Ovary (tissue), 9 donors: ENCODE measurements around the gene RAB3B. TPM values are rescaled to one million over a fixed set of nuclear protein-coding genes. Genes with fewer than 3 reads are reported as not detected.

Experiments used
- DNase-seq, 5 donors: peaks; one replicate each; pipeline ENCODE4 v3.0.0-alpha.2; 2019 to 2020
- H3K27ac ChIP-seq, 2 donors: fragments of 200-600 bp; one replicate each; pipeline versions ENCODE4 v1.5.1 to v1.8.0; 2019 to 2022
- H3K27me3 ChIP-seq: fragments of 200-600 bp; one replicate; pipeline ENCODE4 v1.8.0; 2022
- H3K36me3 ChIP-seq: fragments of 200-600 bp; sonication (generic); one replicate; pipeline ENCODE4 v1.5.1; 2019
- H3K4me1 ChIP-seq: one replicate; pipeline ENCODE4 v1.8.1; 2013; ENCODE audit warnings: mild to moderate bottlenecking, moderate library complexity; ENCODE audit not compliant: insufficient read depth
- H3K4me3 ChIP-seq: fragments of 200-600 bp; sonication (generic); one replicate; pipeline ENCODE4 v1.5.1; 2017
- H3K9me3 ChIP-seq, 2 donors: fragments of 200-600 bp in 1 of 2; sonication (generic) in 1 of 2; one replicate each; pipeline versions ENCODE4 v1.5.1 to v1.8.1; 2013 to 2019; ENCODE audit warnings: mild to moderate bottlenecking in 1 of 2, moderate library complexity in 1 of 2
- CTCF ChIP-seq, 3 donors: fragments of 450-650 bp in 2 of 3; fragments of 200-600 bp in 1 of 3; IDR thresholded peaks; one replicate each; pipeline versions ENCODE4 v1.5.1 to v1.8.0; 2016 to 2022; ENCODE audit warnings: antibody characterized with exemption in 3 of 3, mild to moderate bottlenecking in 1 of 3
- EP300 ChIP-seq: sonication (generic); formaldehyde crosslinking; IDR thresholded peaks from one replicate; pipeline ENCODE4 v1.6.1; 2017; ENCODE audit warnings: antibody characterized with exemption
- POLR2A ChIP-seq: fragments of 450-650 bp; IDR thresholded peaks from one replicate; pipeline ENCODE4 v1.6.1; 2017; ENCODE audit warnings: antibody characterized with exemption, mild to moderate bottlenecking, moderate library complexity
- WGBS, 3 donors: extraction: QIAGEN DNeasy Blood & Tissue Kit in 1 of 3; methylation state at CpG; one replicate each; pipeline versions ENCODE4 v1.1.5 to v1.1.7; 2013 to 2017; 5-methylcytosine and 5-hydroxymethylcytosine counted together
- intact Hi-C, 4 donors: fragments of 100-400 bp; cut with DNase I; formaldehyde crosslinking; loops; one replicate each; pipeline versions ENCODE4 v1.11.0 to v1.15.1; 2022 to 2023
- polyA plus RNA-seq, 2 donors: library from polyadenylated mRNA; stranded (reverse); fragments of 200-250 nt in 1 of 2; fragments of 350-450 nt in 1 of 2; fragmentation: Illumina TruSeq in 1 of 2; extraction: RNeasy Lipid Tissue Mini Kit (QIAGEN cat#74804) in 1 of 2; gene quantifications; one replicate each; pipeline ENCODE4 v1.2.3, GENCODE V29; 2013 to 2014
- total RNA-seq, 7 donors: library from RNA; depleted of rRNA in 2 of 7; stranded (reverse); fragments of >200 nt in 2 of 7; fragmentation: NEBNext Ultra II Directional in 3 of 7; extraction: Animal tissue kit (Norgen Biotek cat#: 25700) in 3 of 7; gene quantifications; one replicate each; pipeline versions ENCODE4 v1.1.0 to v1.2.4, GENCODE V29; 2016 to 2023
- donor health status: DM: no; HTN: no; CAD: no; lungs with moderate emphysema.
- donor health status: DM: no; HTN: no; CAD: no.
- donor health status: Bipolar disorder and iron deficiency.
- donor health status: DM: yes; HTN: yes; CAD: no.
- donor health status: DM: no; HTN: no; CAD: no.
- donor health status: DM: yes; HTN: yes; CAD: no.

RAB3B gene
- total and polyA plus RNA-seq, 9 donors, result 1.1 to 8.2 (median 2.9) TPM

- no peaks in the 10 kb centered on the region for H3K27me3 ChIP-seq
- WGBS, 3 donors, result 88 to 91% (median 90%) methylated on average over 1 of the region's 1 CpG
- H3K4me1 ChIP-seq, result no peaks in the 10 kb centered on the region
- H3K27ac ChIP-seq, result no peak overlapping the region
- no peak overlapping the region for H3K4me3 ChIP-seq
- no peak for TF ChIP-seq POLR2A
- TF ChIP-seq CTCF (IDR thresholded peaks at IDR 0.05), result no peak
- no peak for TF ChIP-seq EP300
- DNase-seq, result no peak
- no peaks in the 10 kb centered on the region for H3K9me3 ChIP-seq
- H3K36me3 ChIP-seq, result no peaks in the 10 kb centered on the region
- intact Hi-C loops, result no loop called here
Measured at GRCh38 chr1:51981555-51981954, 8.9 kb downstream of the RAB3B start.

- Histone ChIP-seq H3K36me3 (no peaks in the 10 kb centered on the region), H3K27me3 (no peaks in the 10 kb centered on the region), H3K4me3 (no peak overlapping the region), H3K9me3 (no peaks in the 10 kb centered on the region), H3K4me1 (no peaks in the 10 kb centered on the region), H3K27ac (no peak overlapping the region)
- TF ChIP-seq EP300 (no peak), CTCF (IDR thresholded peaks at IDR 0.05) (no peak), POLR2A (no peak)
- intact Hi-C loops, result no loop called here
- no peak for DNase-seq
Measured at GRCh38 chr1:51978099-51978498, 12.4 kb downstream of the RAB3B start.

- intact Hi-C loops, result no loop called here
- no peak for TF ChIP-seq CTCF (IDR thresholded peaks at IDR 0.05)
- no peak for TF ChIP-seq EP300
- TF ChIP-seq POLR2A, result no peak
- no peaks in the 10 kb centered on the region for H3K27me3 ChIP-seq
- H3K36me3 ChIP-seq, result no peaks in the 10 kb centered on the region
- WGBS, 3 donors, result 87 to 92% (median 89%) methylated on average over 12 of the region's 12 CpGs
- H3K4me1 ChIP-seq, result no peaks in the 10 kb centered on the region
- H3K27ac ChIP-seq, result no peak overlapping the region
- no peaks in the 10 kb centered on the region for H3K9me3 ChIP-seq
- no peak overlapping the region for H3K4me3 ChIP-seq
- DNase-seq, result no peak
Measured at GRCh38 chr1:51976846-51977602, 13.5 kb downstream of the RAB3B start.

- TF ChIP-seq POLR2A (no peak), EP300 (no peak), CTCF (IDR thresholded peaks at IDR 0.05) (no peak)
- WGBS, 3 donors, result 94 to 100% (median 97%) methylated on average over 1 of the region's 1 CpG
- no peaks in the 10 kb centered on the region for H3K9me3 ChIP-seq
- no peak for DNase-seq
- no peaks in the 10 kb centered on the region for H3K36me3 ChIP-seq
- no peak overlapping the region for H3K27ac ChIP-seq
- no peaks in the 10 kb centered on the region for H3K27me3 ChIP-seq
- H3K4me1 ChIP-seq, result no peaks in the 10 kb centered on the region
- intact Hi-C loops, result loop anchor here in 1 of 4 donors (5.0 kb wide), 1 partner anchor 1087 kb away; no protein-coding TSS in a partner anchor
- no peak overlapping the region for H3K4me3 ChIP-seq
Measured at GRCh38 chr1:51973587-51974474, 16.7 kb downstream of the RAB3B start.
